Sigmoid colon (tissue), 4 donors: ENCODE measurements around the gene NEB.

ENCODE experiments used
- EP300 ChIP-seq, 4 donors: sonication (generic); formaldehyde crosslinking; IDR thresholded peaks; one replicate each; pipeline ENCODE4 v1.6.1; 2017; ENCODE audit warnings: antibody characterized with exemption in 4 of 4
- POLR2AphosphoS5 ChIP-seq, 4 donors: sonication (generic); formaldehyde crosslinking; IDR thresholded peaks; one replicate each; pipeline ENCODE4 v1.6.1; 2017; ENCODE audit warnings: antibody characterized with exemption in 4 of 4
- TF ChIP-seq, protein P1 (sequence below), 4 experiments: fragments of 450-650 bp in 3 of 4; fragments of 200-600 bp in 1 of 4; IDR thresholded peaks; one replicate each; pipeline ENCODE4 v1.5.1; 2016 to 2019; ENCODE audit warnings: antibody characterized with exemption in 4 of 4, mild to moderate bottlenecking in 3 of 4, moderate library complexity in 2 of 4

DNA sequence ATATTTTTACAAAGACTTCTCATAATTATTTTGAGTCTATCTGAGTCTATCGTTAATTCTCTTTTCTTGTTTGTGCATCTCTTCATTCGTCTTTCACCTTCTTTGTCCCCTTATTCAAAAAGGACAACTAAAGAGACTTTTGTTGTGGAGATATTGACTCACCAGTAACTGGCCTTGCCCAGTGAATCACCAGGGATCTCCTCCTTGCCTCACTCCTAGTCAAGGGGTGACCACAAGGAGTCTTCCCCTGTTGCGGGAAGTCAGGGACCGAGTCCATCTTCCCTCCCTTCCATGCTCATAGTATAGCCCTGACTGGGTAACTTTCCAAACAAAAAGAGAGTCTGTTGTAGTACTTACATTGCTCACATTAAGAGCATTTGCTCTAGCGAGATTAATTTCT lies 158.9 kb downstream of the NEB start:
- TF ChIP-seq POLR2AphosphoS5 (IDR thresholded peaks at IDR 0.05) (no peak), EP300 (IDR thresholded peaks at IDR 0.05) (no peak)
- TF ChIP-seq, protein P1, sequence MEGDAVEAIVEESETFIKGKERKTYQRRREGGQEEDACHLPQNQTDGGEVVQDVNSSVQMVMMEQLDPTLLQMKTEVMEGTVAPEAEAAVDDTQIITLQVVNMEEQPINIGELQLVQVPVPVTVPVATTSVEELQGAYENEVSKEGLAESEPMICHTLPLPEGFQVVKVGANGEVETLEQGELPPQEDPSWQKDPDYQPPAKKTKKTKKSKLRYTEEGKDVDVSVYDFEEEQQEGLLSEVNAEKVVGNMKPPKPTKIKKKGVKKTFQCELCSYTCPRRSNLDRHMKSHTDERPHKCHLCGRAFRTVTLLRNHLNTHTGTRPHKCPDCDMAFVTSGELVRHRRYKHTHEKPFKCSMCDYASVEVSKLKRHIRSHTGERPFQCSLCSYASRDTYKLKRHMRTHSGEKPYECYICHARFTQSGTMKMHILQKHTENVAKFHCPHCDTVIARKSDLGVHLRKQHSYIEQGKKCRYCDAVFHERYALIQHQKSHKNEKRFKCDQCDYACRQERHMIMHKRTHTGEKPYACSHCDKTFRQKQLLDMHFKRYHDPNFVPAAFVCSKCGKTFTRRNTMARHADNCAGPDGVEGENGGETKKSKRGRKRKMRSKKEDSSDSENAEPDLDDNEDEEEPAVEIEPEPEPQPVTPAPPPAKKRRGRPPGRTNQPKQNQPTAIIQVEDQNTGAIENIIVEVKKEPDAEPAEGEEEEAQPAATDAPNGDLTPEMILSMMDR (IDR thresholded peaks at IDR 0.05) = no peak
